Astrocyte of the cerebellum (primary cell): ENCODE measurements around the gene TTLL6.

Experiments used
- DNase-seq: peaks from one replicate; pipeline ENCODE4 v3.0.0-alpha.2; 2011; ENCODE audit warnings: low read depth
- H3K4me3 ChIP-seq: 2 replicates; pipeline ENCODE4 v1.5.1; 2011; ENCODE audit warnings: mild to moderate bottlenecking, low read depth, low read length, moderate library complexity
- CTCF ChIP-seq: IDR thresholded peaks from 2 replicates; pipeline ENCODE4 v1.5.1; 2012; ENCODE audit warnings: low read length, low read depth, moderate library complexity, mild to moderate bottlenecking; ENCODE audit errors: missing control alignments
- in situ Hi-C: cut with HindIII; loops from 2 replicates; pipeline ENCODE4 v1.10.0; 2017; ENCODE audit warnings: low sequenced_read_pairs

Gene TTLL6

GRCh38 chr17:48767263-48767774 is 49.7 kb downstream of the TTLL6 start:
- no peak overlapping the region for H3K4me3 ChIP-seq
- no peak for DNase-seq
- in situ Hi-C loops, result no loop called here
- TF ChIP-seq CTCF, result no peak

GRCh38 chr17:48761114-48761513 is 55.9 kb downstream of the TTLL6 start:
- no peak for TF ChIP-seq CTCF
- in situ Hi-C loops, result loop anchor here (5.0 kb wide), 1 partner anchor 44 kb away; no protein-coding TSS in a partner anchor
- no peak for DNase-seq
- H3K4me3 ChIP-seq, result no peak overlapping the region

DNA sequence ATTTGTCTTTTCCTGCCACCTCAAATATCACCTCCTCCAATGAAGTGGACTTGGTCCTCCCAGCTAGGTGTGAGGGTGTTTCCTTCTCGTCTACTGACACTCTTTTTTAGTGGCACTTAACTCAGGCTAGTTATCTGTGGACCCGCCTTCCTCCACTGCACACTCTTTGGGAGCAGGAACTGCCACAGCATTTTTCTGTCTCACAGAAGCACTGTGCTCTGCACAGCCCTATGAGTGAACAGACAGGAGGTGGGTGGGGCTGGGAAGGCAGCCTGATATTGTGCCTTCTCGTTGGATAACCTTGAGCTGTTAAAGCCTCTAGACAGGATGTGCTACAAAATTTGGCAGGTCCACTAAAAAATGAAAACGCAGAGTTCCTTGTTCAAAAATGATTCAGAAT is 56.6 kb downstream of the TTLL6 start:
- no peak for TF ChIP-seq CTCF
- no peak overlapping the region for H3K4me3 ChIP-seq
- in situ Hi-C loops, result loop anchor here (5.0 kb wide), 1 partner anchor 43 kb away; no protein-coding TSS in a partner anchor
- no peak for DNase-seq

- no peak for TF ChIP-seq CTCF
- DNase-seq, result no peak
- in situ Hi-C loops, result no loop called here
- no peak overlapping the region for H3K4me3 ChIP-seq
These were observed 57.7 kb downstream of the TTLL6 start for GRCh38 chr17:48759288-48759687.

DNA sequence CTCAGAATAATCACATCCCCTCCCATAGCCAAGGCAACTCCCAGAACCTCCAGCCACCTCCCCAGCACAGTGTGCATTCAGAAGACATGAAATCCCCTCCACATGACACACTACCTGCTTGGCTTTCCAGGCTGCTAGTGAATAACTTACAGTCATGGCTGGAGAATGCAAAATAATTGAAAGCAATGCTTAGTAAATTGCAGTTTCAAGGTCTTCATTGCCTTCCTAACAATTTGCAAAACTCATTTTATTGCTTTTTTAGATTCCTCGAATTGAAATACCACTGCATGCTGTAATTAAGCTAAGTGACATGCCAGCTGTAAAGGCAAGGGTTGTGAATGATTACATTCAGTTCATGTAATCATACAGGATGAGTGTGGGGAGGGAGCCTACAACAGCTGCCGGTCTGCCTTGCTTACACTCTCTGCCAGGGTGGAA is 59.5 kb downstream of the TTLL6 start:
- in situ Hi-C loops, result no loop called here
- no peak for DNase-seq

GRCh38 chr17:48756830-48757251 is 60.2 kb downstream of the TTLL6 start:
- in situ Hi-C loops, result no loop called here
- no peak for TF ChIP-seq CTCF
- no peak for DNase-seq
- H3K4me3 ChIP-seq, result no peak overlapping the region

More for the DNA sequence above, 59.5 kb downstream of the TTLL6 start:
- H3K4me3 ChIP-seq, result no peak overlapping the region
- TF ChIP-seq CTCF, result no peak
